GM21717 (cell line): Measurements from ENCODE around the gene GGT6.
"Not testable (repeated sequence)": the region's sequence is repeated elsewhere in the genome, so short reads cannot be mapped to it uniquely, and the experiment has no call there.

Experiments
- ATAC-seq: cut with Tn5 transposase; IDR thresholded peaks from one replicate; pipeline ENCODE4 v1.9.1; 2021; ENCODE audit warnings: mild to moderate bottlenecking, moderate library complexity; ENCODE audit not compliant: unreplicated experiment

GGT6 gene

DNA sequence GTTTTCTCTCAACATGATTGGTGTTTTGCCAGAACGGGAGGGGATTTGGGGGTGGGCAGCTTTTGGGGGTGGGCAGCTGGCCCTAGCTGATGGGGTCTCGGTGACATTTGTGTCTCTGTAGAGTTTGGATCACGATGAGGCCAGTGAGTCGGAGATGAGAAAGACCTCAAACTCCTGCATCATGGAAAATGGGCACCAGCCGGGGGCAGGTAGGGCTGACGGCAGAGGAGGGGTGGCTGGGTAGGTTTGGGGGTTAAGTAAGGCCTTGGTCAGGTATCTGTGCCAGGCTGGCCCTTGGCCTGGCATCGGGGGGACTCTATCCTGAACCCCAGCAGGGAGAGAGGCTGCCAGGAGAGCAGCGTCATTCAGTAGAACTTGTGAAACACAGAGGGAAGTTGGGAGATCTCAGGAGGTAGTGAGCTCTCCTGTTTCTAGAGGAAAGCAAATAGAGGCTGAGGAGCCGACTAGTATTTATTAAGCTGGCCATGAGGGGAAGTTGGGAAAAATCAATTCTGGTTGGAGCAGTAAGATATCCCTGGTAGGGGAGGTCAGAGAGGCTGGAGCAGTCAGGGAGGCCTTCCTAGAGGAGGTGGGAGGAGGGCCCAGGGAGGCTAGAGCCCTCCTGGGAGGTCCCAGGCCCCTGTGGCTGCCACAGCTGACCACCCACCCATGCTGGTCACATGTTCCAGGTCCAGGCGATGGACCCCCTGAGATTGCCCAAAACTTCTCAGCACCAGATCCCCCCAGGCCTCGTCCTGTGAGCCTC lies 32.0 kb upstream of the GGT6 start:
- no peak for ATAC-seq

DNA sequence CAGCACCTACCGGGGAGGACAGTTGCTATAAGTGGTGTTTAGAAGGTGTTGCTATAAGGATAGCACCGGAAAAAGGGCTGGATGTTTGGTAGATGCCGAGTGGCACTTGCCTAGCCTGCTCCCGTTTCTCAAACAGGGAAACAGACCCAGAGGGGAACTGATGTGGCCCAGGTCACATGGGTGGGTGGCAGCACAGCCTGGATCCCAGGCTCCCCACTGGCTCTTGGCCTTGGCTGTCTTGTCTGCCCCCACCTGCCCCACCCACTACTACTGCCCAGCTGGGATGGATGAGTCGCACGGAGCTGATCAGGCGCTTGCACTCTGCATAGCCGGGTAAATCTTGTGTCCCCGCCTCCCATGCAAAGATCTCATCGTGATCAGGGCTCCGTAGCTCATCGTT lies 31.2 kb upstream of the GGT6 start:
- ATAC-seq: no peak

GRCh38 chr17:4590981-4591453 lies 30.6 kb upstream of the GGT6 start:
- ATAC-seq: no peak

GRCh38 chr17:4590042-4590441 lies 29.7 kb upstream of the GGT6 start:
- ATAC-seq: not testable (repeated sequence)

DNA sequence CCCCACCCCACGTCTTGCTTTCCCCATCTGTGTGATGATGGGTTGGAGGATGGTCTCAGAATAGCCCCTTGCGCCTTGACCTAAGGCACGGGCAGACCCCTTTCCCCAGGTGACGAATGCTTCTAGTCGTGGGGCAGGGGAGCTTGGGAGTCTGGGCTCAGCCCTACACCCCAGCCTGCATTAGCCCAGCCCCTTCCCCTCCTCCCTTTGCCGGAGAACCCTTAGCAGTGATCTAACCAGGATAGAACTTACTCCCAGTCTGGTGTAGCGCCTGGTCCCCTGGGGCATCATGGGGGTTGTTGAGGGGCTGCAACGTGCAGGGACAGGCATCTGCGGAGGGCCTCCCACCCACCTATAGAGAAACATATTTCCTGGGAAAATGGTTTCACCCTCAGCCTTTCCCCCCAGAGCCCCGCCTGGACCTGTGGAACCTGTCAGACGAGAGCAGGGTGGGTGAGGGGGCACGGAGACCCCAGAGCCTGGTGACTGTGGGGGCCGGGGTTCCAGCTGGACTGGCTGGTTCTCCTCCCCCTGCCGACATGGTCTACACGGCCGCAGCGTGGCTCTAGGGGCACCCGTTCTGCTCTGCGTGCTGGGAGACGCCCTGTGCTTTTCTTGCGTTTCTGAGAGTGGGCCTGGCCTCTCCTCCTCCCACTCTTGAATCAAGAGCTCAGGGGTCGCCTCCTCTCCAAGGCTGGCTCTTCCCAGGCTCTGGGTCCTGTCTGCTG lies 28.7 kb upstream of the GGT6 start:
- no peak for ATAC-seq

GRCh38 chr17:4588391-4588790 lies 28.0 kb upstream of the GGT6 start:
- no peak for ATAC-seq

DNA sequence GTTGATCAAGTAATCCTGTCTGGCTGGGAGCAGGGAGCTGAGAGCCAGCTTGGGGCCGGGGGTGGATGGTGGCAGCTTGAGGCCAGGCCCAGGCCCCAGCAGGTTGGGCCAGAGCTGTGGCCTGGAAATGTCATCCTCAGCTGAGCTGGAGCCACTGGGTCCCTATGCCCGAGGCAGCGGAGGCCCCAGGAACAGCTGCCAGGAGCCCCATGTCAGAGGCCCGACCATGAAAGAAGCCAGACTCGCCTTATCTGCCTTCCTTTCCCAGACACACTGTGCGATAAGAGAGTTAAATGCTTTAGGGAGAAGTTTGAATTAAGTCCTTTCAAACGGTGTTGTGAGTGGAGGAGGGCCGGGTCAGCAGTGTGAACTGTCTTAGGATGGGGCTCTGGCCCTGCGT lies 27.4 kb upstream of the GGT6 start:
- no peak for ATAC-seq

- no peak for ATAC-seq
Observed at GRCh38 chr17:4587195-4587594, 26.8 kb upstream of the GGT6 start.

DNA sequence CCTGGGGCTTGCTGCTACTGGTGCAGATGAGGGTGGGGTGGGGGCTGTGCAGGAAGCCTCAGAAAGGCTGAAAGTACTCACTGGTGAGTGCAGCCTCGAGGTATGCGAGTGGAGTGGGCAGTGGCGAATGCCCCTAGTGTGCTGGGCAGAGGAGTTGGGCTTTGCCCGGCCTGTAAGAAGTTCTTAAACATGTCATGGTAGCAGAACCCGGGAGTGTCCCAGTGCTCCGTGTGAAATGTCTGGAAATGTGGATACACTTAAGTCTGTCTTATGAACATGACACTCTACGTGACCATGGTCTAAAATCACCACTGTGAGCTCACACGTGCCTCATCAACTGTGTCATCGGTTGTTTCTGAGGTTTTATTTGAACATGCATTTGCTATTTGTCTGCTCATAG lies 25.7 kb upstream of the GGT6 start:
- no peak for ATAC-seq

- no peak for ATAC-seq
Observed at GRCh38 chr17:4585638-4585994, 25.2 kb upstream of the GGT6 start.

GRCh38 chr17:4584917-4585637 lies 24.7 kb upstream of the GGT6 start:
- ATAC-seq: no peak

- no peak for ATAC-seq
Observed at GRCh38 chr17:4584101-4584916, 23.9 kb upstream of the GGT6 start, which contains the start of gene SMTNL2. Gene SMTNL2, plus strand, starts transcription at chr17:4584529. Its CDS starts 77 bp downstream, at chr17:4584606.

DNA sequence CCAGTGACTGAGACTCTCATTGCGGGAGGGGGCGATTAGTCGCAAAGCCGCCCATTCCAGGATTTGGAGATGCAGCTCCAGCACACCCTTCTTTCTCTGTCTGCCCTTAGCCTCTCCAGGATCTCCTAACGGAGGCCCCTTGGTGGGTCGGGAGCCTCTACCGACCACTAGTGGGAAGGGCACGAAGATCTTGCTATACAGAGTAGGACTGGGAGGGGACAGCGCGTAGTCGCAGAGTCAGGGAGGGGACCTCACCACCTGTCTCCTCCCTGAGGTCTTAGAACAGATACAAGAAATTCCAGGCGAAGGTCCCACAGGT lies 23.4 kb upstream of the GGT6 start:
- ATAC-seq: no peak

DNA sequence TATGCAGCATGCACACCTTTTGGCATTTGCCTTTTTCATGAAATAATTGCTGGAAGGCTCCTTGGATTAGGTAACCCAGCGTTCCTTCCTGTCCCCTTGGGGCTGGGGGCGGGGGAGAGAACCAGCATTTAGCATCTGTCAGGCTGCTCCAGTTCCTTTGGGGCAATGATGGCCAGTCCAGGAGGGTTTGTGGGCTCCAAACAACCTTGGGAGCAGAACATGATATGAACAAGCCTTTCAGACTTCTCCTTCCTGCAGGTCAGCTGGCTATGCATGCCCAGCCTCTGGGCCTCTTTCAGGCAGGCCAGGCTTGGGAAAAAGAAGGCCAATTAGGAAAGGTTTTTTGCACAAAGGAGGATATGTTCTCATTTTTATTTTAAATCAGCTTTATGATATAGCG lies 22.8 kb upstream of the GGT6 start:
- ATAC-seq: no peak

DNA sequence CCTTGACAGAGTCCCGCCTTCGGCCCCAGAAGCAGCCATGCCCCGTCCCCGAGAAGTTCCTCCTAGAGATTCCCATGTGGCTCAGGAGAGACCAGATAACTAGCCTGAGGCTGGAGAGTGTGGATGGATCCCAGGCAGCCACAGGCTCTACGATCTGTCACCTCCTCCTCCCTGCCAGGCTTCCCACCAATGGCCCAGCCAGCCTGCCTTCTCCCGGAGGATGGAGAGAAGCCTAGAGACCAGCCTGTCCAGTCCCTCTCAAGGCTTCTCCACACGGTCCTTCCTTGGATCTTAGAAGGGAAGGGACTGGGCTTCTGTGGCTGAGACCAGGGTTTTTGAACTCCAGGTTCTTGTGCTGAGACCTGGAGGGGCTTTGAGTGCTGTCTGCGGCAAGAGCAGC lies 22.3 kb upstream of the GGT6 start:
- no peak for ATAC-seq

DNA sequence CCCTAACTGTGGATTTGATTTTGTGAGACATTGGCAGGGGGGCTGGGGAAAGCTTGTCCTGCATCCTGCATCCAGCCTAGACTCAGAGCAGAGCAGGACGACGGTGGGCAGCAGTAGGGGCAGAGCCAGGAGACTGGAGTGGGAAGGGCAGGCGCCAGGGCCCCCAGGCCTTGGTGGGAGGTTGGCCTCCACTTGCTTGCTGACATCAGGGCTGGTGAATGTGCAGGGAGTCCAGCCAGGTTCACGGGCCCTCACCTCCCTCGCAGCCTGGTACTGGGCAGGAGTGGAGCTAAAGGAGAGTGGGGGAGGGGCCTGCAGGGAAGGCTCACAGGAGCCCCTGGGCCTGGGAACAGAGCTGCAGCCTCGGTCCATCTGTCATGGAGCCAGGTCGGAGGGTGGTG lies 21.7 kb upstream of the GGT6 start:
- no peak for ATAC-seq

- no peak for ATAC-seq
Observed at GRCh38 chr17:4580291-4580690, 19.9 kb upstream of the GGT6 start.

- ATAC-seq: no peak
Observed at GRCh38 chr17:4579678-4580077, 19.3 kb upstream of the GGT6 start.

DNA sequence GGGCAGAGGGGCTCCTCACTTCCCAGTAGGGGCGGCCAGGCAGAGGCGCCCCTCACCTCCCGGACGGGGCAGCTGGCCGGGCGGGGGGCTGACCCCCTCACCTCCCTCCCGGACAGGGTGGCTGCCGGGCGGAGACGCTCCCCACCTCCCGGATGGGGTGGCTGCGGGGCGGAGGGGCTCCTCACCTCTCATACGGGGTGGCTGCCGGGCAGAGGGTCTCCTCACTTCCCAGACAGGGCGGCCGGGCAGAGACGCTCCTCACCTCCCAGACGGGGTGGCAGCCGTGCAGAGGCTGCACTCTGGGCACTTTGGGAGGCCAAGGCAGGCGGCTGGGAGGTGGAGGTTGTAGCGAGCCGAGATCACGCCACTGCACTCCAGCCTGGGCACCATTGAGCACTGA lies 18.0 kb upstream of the GGT6 start:
- not testable (repeated sequence) for ATAC-seq

DNA sequence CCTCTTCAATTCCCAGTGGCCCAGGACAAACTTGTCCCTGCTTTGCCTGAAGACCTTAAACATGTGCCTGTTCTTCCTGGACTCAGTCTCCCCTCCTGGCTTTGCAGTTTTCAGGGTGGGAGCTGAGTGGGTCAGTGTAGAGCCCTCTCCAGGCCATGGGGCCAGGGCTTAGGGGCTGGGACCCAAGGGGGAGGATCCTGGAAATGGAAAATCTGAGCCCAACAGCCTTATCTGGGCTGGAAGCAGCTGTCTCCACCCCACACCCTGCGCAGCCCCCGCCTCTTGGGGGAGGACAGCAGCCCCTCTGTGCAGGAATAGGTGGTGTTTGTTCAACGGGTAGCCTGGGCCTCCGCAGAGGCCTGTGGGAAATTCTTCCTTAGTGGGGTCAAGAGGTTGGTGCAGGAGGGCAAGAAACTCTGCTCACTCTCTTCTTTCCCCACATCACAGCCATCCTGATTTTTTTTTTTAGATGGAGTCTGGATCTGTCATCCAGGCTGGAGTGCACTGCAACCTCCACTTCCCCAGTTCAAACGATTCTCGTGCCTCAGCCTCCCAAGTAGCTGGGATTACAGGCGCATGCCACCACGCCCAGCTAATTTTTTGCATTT lies 17.1 kb upstream of the GGT6 start:
- ATAC-seq: no peak
